CD4-positive, alpha-beta T cell treated with Interleukin-15 for 1 hour (primary cell): ENCODE data around the gene FRMPD4.
"Not testable (repeated sequence)": the region's sequence is repeated elsewhere in the genome, so short reads cannot be mapped to it uniquely, and the experiment has no call there.

Experiments
- DNase-seq: peaks from one replicate; pipeline ENCODE4 v3.0.0-alpha.2; 2020

FRMPD4 gene

DNA sequence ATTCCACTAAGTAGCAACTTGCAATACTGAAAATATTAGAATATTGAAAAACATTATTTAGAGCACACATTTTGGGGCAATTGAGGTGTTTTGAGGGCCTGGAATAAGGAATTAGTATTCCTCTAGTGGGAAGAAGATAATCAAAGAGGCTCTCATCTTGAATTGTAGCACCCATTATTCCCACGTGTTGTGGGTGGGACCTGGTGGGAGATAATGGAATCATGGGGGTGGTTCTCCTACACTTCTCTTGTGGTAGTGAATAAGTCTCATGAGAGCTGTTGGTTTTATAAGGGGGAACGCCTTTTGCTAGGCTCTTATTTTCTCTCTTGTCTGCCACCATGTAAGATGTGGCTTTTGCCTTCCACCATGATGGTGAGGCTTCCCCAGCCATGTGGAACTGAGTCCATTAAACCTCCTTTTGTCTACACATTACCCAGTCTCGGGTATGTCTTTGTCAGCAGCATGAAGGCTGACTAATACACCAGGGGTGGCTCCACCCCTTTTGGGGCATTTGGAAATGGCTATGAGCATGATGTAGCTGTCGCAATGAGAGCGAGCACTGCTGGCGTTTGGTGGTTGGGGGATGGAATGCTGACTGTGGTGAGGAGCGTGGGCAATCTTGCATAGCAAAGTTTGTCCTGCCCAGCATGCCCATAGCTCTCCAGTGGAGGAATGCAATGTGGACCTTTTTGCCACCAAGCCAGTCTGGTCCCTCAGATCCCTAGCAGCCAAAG lies 308.2 kb downstream of the FRMPD4 start:
- no peak for DNase-seq

DNA sequence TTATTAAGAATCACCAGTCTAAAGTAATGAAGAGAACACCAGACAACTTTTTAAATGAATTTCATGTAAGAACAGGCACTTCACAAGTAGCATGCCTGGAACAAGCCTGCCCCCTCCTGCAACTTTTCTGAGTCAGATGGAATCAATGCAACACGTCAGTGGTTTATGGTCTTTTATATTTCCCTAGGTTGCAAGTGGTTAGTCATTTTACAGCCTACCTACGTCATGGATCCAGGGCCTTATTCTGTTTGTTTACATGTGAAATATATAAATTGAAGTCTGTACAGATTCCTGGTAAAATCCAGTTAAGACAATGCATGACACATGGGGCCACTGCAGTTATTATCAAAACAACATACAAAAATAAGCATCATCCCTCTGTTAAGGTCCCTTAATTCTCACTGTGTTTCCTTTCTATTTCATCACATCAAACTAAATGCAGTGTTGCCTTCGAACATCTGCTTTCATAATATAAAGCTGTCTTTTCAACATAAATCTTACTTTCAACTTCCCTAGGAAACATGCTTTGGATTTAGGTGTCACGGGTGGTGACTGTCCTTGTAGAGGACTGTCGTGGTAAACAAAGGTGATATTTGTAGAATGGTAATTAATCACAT lies 309.3 kb downstream of the FRMPD4 start:
- no peak for DNase-seq

DNA sequence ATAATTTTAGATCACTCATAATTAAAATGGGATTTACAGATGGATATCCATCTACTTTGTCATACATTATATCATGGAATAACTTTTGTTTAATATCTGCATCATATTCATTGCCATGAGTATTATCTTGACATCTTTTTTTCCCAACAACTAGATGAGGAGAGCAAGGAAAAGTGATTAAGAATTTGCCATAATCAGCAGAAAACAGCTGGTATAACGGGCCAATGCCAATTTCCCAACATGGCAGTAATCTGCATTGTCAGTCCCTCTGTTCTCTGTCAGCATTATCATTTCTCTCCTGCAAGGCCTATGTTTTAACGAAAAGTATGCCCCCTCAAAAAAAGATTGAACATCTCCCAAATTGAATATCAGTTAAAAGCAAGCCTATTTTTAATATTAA lies 314.0 kb downstream of the FRMPD4 start:
- no peak for DNase-seq

DNA sequence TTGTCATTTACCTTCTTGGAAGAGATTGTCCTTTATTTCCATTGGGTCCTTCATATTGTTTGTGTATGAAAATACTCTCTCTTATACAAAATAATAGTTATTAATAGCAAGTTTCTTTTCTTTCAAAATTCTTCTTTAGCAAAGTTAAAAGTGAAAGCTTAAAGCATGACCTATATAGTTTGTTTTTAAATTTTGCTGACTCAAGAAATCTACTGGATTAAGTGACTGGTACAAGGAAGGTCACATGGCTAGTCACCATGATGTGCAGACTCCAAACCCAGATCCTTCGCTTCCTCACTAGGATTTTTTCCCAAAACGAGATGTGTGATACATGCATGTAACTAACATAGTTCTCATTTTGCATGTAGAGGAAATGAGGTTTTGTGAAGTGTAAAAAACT lies 322.7 kb downstream of the FRMPD4 start:
- no peak for DNase-seq

DNA sequence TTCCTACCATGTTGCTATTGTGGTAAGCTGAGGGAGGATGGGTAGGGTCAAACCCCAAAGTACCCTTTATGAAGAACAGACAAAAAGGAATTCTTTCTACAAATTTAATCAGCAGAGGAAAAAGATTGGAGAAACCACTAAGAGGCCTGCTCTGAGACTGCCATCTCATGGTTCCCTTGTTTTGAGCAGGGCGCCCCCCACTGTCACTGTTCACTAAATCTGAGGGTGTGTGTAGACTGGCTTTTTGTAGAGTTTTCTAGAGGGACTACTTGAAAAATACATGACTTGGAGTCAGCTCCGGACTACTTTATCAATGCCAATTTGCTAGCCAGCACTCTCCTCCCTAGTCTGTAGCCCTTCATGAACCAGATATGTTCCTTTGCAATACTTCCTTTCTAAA lies 324.8 kb downstream of the FRMPD4 start:
- no peak for DNase-seq

DNA sequence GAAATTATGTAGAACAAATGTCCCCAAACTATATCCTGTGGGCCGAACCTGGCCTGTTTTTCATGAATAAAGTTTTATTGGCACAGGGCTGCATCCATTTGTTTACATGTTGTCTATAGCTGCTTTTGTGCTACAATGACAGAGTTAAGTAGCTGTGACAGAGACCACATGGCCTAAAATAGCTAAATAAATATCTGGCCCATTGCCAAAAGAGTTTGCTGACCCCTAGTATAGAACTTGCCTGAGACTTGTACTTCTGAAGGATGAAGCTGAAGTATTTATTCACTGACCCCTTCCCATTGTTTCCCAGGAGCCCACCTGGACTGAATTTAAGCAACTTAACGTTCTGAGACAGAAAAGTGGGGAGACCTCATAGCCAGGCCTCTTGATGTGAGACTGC lies 325.6 kb downstream of the FRMPD4 start:
- DNase-seq: no peak

DNA sequence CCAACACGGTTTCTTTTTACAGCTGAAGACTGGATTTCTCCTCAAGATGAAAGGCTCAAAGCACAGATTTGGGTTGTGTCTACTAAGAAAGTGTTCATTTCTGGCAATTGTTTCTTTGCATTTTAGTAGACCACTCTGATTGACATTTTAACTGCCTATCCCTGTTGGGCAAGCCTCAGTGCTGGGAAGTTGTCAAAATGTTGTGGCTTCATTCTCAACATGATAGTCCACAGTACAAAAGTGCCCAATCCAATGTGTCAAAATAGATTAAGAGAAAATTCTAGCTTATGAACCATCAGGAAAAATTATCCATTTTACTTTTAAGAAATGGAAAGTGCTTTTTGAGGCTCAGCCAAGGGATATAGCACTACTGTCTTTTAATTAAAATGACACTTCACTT lies 329.0 kb downstream of the FRMPD4 start:
- no peak for DNase-seq

DNA sequence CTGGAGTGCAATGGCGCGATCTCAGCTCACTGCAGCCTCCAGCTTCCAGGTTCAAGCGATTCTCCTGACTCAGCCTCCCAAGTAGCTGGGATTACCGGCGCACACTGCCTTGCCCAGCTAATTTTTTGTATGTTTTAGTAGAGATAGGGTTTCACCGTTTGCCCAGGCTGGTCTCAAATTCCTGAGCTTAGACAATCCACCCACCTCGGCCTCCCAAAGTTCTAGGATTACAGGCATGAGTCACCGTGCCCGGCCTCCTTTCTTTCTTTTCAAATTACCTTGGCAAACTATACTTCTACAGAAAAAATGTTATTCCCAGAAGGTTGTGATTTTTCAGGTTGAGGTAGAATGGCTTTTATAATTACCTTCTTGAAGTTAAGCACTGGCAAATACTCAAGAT lies 331.0 kb downstream of the FRMPD4 start:
- no peak for DNase-seq

DNA sequence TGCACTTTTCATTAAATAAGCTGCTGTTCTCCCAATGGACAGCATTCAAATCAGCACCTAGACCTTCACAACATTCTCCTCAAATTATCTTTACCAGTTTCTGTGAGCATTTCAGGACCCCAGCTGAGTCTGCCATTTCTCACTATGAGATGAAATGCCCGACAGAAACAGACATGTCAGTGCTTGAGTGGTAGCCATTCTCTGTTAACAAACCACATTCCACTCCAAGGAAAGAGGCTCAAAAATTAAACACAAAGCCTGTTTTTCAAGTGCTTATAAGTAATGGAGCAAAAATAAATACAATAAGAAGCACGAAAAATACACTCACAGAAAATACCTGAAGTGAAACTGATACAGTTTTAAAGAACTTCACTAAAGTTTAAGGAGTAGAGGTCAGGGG lies 332.8 kb downstream of the FRMPD4 start:
- no peak for DNase-seq

DNA sequence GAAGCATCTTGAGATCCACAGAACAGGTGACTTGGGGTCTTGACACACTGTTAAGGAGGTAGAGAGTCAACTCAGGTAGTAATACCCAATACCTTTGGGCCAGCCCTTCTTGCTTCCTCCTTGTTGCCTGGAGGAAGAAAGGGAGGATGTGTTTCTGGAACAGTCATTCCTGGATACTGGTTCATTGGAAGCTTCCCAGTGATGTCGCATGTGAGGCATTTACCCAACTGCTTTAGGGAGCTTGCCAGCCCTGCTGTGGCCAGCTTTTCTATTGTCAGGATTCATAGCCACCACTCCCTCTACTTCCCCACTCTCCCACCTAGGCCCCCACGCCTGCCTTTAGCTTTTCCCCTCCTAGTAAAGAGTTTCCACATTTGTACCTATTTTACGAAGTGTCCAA lies 342.7 kb downstream of the FRMPD4 start:
- DNase-seq: no peak

DNA sequence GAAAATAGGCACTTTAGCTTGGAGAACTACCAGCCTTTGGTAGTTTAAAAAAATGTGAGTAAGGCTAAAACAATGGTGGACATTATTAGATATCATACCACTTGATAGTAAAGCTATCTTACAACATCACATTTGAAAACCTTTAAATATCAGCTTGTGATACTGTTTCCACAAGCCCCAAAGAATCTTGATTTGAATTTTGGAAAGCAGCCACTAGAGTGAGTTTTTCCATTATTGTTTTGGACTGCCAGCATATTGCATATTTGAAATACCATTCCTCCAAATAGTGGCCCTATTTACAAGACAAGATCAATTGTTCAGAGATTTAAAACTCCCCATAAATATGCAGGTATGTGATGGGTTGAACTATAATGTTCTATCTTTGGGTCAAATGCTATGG lies 349.9 kb downstream of the FRMPD4 start:
- DNase-seq: no peak

DNA sequence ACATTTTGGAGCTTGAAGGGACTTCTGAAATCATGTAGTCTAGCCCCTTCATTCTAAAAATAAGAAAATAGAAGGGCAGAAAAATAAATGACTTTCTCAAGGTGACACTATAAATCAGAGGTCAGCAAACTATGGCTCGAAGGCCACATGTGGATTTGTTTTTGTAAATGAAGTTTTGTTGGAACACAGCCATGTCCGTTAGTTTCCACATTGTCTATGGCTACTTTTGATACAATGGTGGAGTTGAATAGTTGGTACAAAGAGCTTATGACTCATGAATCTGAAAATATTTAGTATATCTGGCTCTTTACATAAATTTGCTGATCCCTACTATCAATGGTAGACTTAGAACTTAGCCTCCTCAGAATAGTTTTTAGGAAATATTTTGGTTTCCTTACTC lies 350.5 kb downstream of the FRMPD4 start:
- DNase-seq: no peak

DNA sequence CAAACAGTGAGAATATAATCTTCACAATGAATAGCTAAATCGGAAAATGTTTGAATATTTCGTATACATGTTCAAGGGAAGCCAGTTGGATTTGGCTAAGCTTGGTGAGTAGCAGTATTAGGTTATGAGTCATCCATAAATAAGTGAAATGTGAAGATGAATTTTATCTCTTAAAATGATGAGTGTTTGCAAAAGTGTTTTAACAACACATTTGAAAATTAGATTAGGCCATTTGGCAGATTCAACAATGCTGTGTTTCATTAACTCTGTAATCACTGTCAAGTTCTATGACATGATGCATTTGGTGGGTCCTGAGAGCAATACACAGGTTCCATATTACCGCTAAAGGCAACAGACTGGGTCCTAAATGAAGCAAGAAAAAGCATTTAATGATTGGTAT lies 351.1 kb downstream of the FRMPD4 start:
- DNase-seq: no peak

DNA sequence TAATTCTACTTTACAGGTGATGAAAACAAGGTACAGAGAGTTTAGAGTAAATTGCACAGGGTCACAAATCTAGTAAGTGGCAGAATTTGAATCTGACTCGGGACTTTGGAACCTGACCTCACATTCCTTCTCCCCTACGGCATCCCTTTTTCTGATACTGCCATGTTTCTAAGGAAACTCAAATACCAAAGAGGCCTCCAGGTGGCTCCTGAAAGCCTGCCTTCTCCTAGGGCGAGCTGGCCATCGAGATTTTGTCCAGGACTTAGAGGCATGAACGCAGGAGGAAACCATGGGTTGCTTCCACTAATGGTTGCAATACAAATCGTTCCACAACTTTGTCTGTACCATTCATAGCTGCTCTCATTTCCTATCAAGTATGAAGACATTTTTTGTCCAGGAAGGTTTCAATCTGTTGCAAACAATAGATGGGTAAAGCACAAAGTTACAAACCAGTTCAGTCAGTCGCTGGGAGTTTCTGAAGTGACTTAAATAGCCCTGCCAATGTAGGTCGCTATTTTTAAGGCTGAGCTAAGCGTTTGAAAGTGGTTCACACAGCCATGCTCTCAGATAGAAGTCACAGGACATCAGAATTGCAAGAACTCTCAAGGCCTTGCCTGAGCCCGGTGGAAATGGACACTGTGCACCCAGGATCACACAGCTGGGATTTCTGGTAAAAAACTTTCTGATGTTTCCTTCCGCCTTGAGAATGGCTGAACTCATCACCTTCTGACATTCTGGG lies 356.3 kb downstream of the FRMPD4 start:
- DNase-seq: no peak

DNA sequence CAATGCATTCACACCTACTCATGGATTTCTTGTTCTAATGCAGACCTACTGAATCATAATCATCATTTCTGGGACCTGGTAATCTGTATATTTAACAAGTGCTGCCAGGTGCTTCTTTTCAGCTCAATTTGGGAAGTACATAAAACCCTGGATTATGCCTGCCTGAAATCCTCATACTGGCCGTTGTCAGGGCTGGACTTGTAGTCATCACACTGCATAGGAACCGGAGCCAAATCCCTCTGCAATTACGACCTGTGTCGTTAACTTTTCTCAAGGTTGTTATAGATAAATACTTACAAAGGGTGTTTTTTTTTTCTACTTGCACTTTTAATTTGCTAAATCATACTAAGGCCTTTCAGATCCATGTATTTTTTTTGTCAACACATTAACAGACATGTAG lies 358.1 kb downstream of the FRMPD4 start:
- no peak for DNase-seq

DNA sequence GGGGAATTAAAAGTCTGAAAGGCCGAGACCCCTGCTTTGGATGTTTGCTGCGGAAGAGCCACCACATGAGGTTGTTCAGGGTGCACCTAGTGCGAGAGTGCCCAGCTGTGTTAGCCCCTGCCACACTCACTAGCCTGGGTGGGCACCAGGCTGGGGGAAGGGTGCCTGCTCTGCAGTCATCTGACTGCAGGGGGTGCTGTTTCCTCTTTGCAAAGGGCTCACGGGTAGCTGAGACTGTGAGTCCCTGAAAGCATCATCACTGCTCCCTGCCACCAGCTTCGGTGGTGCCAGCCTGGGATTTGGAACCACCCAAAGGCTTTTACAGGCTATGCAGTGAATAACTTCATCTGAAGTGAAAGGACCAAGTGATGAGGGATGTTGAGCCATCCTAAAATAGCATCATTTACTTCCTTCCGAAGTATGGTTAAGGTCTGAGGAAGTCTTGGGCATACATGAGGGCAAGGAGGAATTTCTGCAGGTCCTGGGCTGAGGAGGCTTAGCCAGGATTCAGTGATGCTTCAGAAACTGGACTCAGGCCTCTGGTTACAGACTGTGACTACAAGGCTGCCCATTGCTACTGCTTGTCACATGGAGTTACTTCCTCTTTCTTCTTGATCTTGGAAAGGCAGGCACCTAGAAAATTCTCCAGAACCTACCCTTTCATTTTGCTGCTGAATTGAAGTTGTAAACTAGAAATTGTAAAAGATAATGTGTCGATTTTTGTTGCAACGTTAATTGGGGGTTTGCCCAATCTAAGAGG lies 359.7 kb downstream of the FRMPD4 start:
- no peak for DNase-seq

DNA sequence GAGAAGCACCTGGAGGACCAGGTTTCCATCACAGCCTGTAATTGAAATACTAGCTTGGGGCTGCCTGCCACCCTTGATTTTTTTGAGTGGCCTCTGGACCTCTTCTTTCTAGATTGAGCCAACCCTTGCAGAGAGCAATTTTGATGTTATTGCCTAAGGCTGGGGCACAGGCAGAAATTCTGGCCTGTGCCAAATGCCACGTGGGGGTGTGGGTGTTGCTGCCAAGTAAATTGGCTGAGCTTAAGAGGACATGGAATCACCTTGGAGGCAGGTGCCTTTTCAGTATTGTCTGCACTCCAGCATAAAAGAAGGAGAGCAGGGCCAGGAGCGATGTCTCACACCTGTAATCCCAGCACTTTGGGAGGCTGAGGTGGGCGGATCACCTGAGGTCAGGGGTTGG lies 366.9 kb downstream of the FRMPD4 start:
- DNase-seq: no peak

DNA sequence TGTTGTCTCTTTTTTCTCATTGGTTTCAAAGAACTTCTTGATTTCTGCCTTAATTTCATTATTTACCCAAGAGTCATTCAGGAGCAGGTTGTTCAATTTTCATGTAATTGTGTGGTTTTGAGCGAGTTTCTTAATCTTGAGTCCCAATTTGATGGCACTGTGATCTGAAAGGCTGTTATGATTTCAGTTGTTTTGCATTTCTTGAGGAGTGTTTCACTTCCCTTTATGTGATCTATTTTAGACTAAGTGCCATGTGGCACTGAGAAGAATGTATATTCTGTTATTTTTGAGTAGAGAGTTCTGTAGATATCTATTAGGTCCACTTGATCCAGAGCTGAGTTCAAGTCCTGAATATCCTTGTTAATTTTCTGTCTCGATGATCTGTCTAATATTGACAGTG lies 377.1 kb downstream of the FRMPD4 start:
- not testable (repeated sequence) for DNase-seq

DNA sequence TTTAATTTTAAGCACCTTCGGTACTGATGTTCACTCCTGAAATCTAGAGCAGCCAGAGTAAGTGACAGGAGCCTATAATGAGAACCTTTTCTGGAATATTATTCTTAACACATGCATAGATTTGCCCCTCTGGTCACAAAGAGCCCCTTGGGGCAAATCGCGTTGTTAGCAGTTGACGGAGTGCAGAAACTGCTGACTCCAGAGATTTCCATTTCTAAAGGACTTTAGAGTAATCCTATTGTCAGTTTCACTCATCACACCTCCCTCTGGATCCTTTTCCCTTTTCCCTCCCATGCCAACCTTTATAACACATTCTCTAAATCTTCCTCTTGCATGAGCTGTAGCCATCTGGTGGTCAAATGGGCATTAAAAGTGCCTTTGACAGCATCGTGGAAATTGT lies 388.0 kb downstream of the FRMPD4 start:
- DNase-seq: no peak

DNA sequence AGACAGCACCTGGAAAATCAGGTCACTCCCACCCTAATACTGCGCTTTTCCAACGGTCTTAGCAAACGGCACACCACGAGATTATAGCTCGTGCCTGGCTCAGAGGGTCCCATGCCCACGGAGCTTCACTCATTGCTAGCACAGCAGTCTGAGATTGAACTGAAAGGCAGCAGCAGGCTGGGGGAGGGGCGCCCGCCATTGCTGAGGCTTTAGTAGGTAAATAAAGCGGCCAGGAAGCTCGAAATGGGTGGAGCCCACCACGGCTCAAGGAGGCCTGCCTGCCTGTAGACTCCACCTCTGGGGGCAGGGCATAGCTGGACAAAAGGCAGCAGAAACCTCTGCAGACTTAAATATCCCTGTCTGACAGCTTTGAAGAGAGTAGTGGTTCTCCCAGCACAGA lies 399.8 kb downstream of the FRMPD4 start:
- not testable (repeated sequence) for DNase-seq

DNA sequence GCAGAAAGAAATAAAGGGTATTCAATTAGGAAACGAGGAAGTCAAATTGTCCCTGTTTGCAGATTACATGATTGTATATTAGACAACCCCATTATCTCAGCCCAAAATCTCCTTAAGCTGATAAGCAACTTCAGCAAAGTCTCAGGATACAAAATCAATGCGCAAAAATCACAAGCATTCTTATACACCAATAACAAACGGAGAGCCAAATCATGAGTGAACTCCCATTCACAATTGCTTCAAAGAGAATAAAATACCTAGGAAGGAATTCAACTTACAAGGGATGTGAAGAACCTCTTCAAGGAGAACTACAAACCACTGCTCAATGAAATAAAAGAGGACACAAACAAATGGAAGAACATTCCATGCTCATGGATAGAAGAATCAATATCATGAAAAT lies 404.0 kb downstream of the FRMPD4 start:
- not testable (repeated sequence) for DNase-seq

DNA sequence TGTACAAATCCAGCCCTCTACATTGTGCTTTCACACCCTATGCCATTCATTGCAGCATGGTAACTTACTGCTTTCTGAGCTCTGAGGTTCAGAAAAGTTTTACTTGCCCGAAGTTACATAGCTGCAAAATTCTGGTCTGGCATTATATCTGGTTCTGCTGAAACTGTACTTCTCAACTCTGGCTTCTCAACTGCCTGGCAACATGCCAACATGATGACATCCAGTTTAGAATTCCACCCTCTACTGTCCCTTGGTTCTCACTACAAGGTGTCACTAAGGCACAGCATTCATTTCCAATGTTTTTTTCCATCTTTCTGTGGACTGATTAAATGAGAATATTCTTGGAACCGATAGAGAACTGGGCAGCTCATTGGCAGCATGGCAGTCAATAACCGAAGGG lies 410.1 kb downstream of the FRMPD4 start:
- DNase-seq: no peak

DNA sequence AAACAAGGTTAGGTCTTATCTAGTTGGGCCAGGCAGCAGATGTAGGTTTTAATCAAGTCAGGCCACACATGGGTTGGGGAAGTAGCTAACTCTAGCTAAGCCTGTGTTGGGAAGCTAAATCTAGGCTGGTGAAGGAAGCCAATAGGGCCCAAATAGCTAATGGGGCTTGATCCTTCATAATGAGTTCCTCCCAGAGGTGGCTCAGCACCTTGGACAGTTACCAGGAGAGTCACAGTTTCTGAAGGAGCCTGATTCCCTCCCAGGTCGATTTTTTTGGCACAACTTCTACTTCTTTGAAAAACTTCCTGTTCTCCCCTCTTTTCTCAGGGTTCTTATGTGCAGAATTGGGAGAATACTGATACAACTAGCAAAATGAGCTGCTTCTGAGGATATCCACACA lies 410.5 kb downstream of the FRMPD4 start:
- DNase-seq: no peak

DNA sequence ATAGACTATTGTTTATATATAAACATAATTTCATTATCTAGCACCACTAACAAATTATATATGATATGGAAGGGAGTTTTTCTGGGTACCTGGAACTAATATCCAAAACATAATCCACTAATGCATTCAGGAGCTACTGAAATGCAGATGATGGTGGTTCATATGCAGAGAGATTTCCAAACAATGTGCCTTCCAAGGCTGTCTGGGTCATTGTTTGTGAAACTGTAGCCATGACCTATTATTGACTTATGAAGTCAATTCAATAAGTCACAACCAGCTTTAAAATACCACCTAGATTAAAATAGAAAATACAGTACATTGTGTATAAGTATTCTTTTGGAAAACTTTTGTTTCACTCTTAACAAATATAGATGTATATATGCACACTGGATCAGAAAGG lies 415.9 kb downstream of the FRMPD4 start:
- DNase-seq: no peak
